ENCODE results near the gene PFKL.

Gene PFKL

GRCh38 chr21:44324106-44324853, 24.4 kb downstream of the PFKL start:
- no peak for TF ChIP-seq CTCF (conservative IDR thresholded peaks at IDR 0.05)
- no peak overlapping the region for H3K27ac ChIP-seq

GRCh38 chr21:44324854-44325107, 24.9 kb downstream of the PFKL start:
- H3K27ac ChIP-seq, result no peak overlapping the region
- TF ChIP-seq CTCF (conservative IDR thresholded peaks at IDR 0.05), result no peak

GRCh38 chr21:44325386-44326271, 25.8 kb downstream of the PFKL start:
- TF ChIP-seq CTCF (conservative IDR thresholded peaks at IDR 0.05), result no peak
- H3K27ac ChIP-seq, result no peak overlapping the region

- no peak for TF ChIP-seq CTCF (conservative IDR thresholded peaks at IDR 0.05)
- no peak overlapping the region for H3K27ac ChIP-seq
Measured at GRCh38 chr21:44326272-44326647, 26.4 kb downstream of the PFKL start.

- no peak overlapping the region for H3K27ac ChIP-seq
- no peak for TF ChIP-seq CTCF (conservative IDR thresholded peaks at IDR 0.05)
Measured at GRCh38 chr21:44326716-44327602, 27.1 kb downstream of the PFKL start.

- H3K27ac ChIP-seq, result no peak overlapping the region
- no peak for TF ChIP-seq CTCF (conservative IDR thresholded peaks at IDR 0.05)
Measured at GRCh38 chr21:44327603-44327974, 27.7 kb downstream of the PFKL start.

Data from VCaP (cell line).